HCT116 (cell line): Measurements from ENCODE around the gene GNG12. TPM values are rescaled to one million over a fixed set of nuclear protein-coding genes. Genes with fewer than 3 reads are reported as not detected.

Experiments
- ATAC-seq: fragments of 200-7000 bp; cut with Tn5 transposase; 2 replicates; pipeline ENCODE4 v1.9.1; 2020; ENCODE audit warnings: mild to moderate bottlenecking, moderate library complexity
- BruUV-seq: library from RNA; stranded (reverse); fragments of 400-500 nt; replicated peaks from 2 replicates; lab custom pipeline; 2021; lab: Mats Ljungman, UMichigan
- CTCF ChIA-PET: fragments of 300-600 bp; sonication (Branson Sonifier 250); formaldehyde crosslinking; loops from one replicate; lab custom pipeline; 2021; ENCODE audit warnings: antibody characterized with exemption; lab: Charles Lee
- POLR2A ChIA-PET: fragments of 300-600, 350-600 bp; sonication (Branson Sonifier 250); formaldehyde crosslinking; loops from one replicate; lab custom pipeline; 2021; ENCODE audit warnings: antibody characterized with exemption; lab: Charles Lee
- RAD21 ChIA-PET, 2 experiments: fragments of 300-600 bp; sonication (Branson Sonifier 250); formaldehyde crosslinking; loops; one replicate each; lab custom pipeline; 2023; ENCODE audit warnings: low total read pairs in 2 of 2; ENCODE audit not compliant: uncharacterized antibody in 2 of 2, unreplicated experiment in 2 of 2, low non-redundant PET in 1 of 2; lab: Charles Lee
- DNase-seq: peaks from one replicate; pipeline ENCODE4 v3.0.0-alpha.2; 2010; ENCODE audit warnings: low read depth, low spot score
- H2AFZ ChIP-seq: fragments of 200-600 bp; shearing (Covaris generic), sonication (generic); 2 replicates; pipeline ENCODE4 v1.6.1; 2017; ENCODE audit warnings: low read depth, mixed run types, mixed read lengths, antibody characterized with exemption, low read length; ENCODE audit not compliant: poor library complexity, severe bottlenecking
- H3K27ac ChIP-seq: 2 replicates; pipeline ENCODE4 v1.5.1; 2012; ENCODE audit warnings: low read depth, low read length
- H3K27me3 ChIP-seq: fragments of 200-600 bp; sonication (generic); 2 replicates; pipeline ENCODE4 v1.6.1; 2016; ENCODE audit warnings: mixed run types, low read length, mixed read lengths; ENCODE audit not compliant: insufficient read depth
- H3K36me3 ChIP-seq, 2 experiments: fragments of 200-500 bp in 1 of 2; fragments of 200-600 bp in 1 of 2; sonication (Bioruptor generic) in 1 of 2; sonication (generic) in 1 of 2; 2 replicates each; pipeline versions ENCODE4 v1.5.1 to v1.6.1; 2014 to 2016; ENCODE audit warnings: low read length in 2 of 2, inconsistent platforms in 1 of 2, mixed read lengths in 1 of 2, mixed run types in 1 of 2; ENCODE audit not compliant: insufficient read depth in 2 of 2, control insufficient read depth in 1 of 2
- H3K4me1 ChIP-seq, 2 experiments: fragments of 200-600 bp in 1 of 2; sonication (generic) in 1 of 2; 2 replicates each; pipeline versions ENCODE4 v1.5.1 to v1.6.1; 2012 to 2017; ENCODE audit warnings: low read length in 2 of 2, inconsistent platforms in 1 of 2, mild to moderate bottlenecking in 1 of 2, mixed read lengths in 1 of 2, mixed run types in 1 of 2, moderate library complexity in 1 of 2; ENCODE audit not compliant: insufficient read depth in 2 of 2, control insufficient read depth in 1 of 2
- H3K4me2 ChIP-seq: fragments of 200-600 bp; sonication (generic); 2 replicates; pipeline ENCODE4 v1.6.1; 2017; ENCODE audit warnings: mixed run types, low read length, mixed read lengths
- H3K4me3 ChIP-seq, 2 experiments: fragments of 200-600 bp in 1 of 2; sonication (generic) in 1 of 2; replicated peaks in 1 of 2; 2 replicates each; pipeline ENCODE4 v1.5.1; 2011 to 2016; ENCODE audit warnings: low read length in 2 of 2, control low read depth in 1 of 2, low read depth in 1 of 2, mild to moderate bottlenecking in 1 of 2, mixed read lengths in 1 of 2, mixed run types in 1 of 2
- H3K79me2 ChIP-seq: fragments of 200-600 bp; sonication (generic); 2 replicates; pipeline ENCODE4 v1.6.1; 2017; ENCODE audit warnings: mild to moderate bottlenecking, mixed run types, low read length, moderate library complexity, mixed read lengths; ENCODE audit not compliant: insufficient read depth
- H3K9ac ChIP-seq: fragments of 200-600 bp; sonication (generic); 2 replicates; pipeline ENCODE4 v1.6.1; 2016; ENCODE audit warnings: low read length, mixed read lengths
- H3K9me2 ChIP-seq: fragments of 200-600 bp; sonication (generic), shearing (Covaris generic); 2 replicates; pipeline ENCODE4 v1.6.1; 2017; ENCODE audit warnings: mixed run types, mild to moderate bottlenecking, moderate library complexity; ENCODE audit not compliant: insufficient read depth
- H3K9me3 ChIP-seq, 2 experiments: fragments of 200-500 bp in 1 of 2; fragments of 200-600 bp in 1 of 2; sonication (Bioruptor generic) in 1 of 2; sonication (generic) in 1 of 2; 2 replicates each; pipeline ENCODE4 v1.6.1; 2014 to 2017; ENCODE audit warnings: low read length in 2 of 2, mixed read lengths in 2 of 2, inconsistent platforms in 1 of 2, low read depth in 1 of 2, mild to moderate bottlenecking in 1 of 2, mixed run types in 1 of 2, moderate library complexity in 1 of 2; ENCODE audit not compliant: control insufficient read depth in 1 of 2, insufficient read depth in 1 of 2
- H4K20me1 ChIP-seq: fragments of 200-600 bp; sonication (generic), shearing (Covaris generic); 2 replicates; pipeline ENCODE4 v1.6.1; 2017; ENCODE audit warnings: mixed run types, mild to moderate bottlenecking, moderate library complexity; ENCODE audit not compliant: insufficient read depth
- ELF1 ChIP-seq: IDR thresholded peaks from 2 replicates; pipeline ENCODE4 v1.6.1; 2012; ENCODE audit warnings: low read depth, borderline replicate concordance
- POLR2AphosphoS5 ChIP-seq: IDR thresholded peaks from 2 replicates; pipeline ENCODE4 v1.6.1; 2011; ENCODE audit warnings: mild to moderate bottlenecking, low read depth, low read length, moderate library complexity
- TCF7L2 ChIP-seq: IDR thresholded peaks from 2 replicates; pipeline ENCODE4 v1.7.0; 2011; ENCODE audit warnings: borderline replicate concordance, inconsistent platforms; ENCODE audit not compliant: insufficient read depth, insufficient read length; ENCODE audit errors: extremely low read depth
- ZNF274 ChIP-seq: fragments of 200-500 bp; sonication (Bioruptor generic); IDR thresholded peaks from 2 replicates; pipeline ENCODE4 v1.6.1; 2014; ENCODE audit warnings: mild to moderate bottlenecking, low read depth, low read length, inconsistent platforms
- intact Hi-C: fragments of 100-400 bp; cut with micrococcal nuclease; formaldehyde crosslinking; loops from 2 replicates; pipeline ENCODE4 v1.10.0; 2022
- total RNA-seq: library from RNA; stranded (reverse); gene quantifications from one replicate; pipeline ENCODE4 v1.2.1, GENCODE V29; 2021; ENCODE audit not compliant: unreplicated experiment
- TF ChIP-seq, protein P1 (sequence below): IDR thresholded peaks from 2 replicates; pipeline ENCODE4 v1.6.1; 2011; ENCODE audit warnings: mild to moderate bottlenecking, low read length, moderate library complexity; ENCODE audit not compliant: insufficient replicate concordance; ENCODE audit errors: extremely low read depth

Gene GNG12
- total RNA-seq, 1 experiment from 2014 or later: 49.6 TPM

DNA sequence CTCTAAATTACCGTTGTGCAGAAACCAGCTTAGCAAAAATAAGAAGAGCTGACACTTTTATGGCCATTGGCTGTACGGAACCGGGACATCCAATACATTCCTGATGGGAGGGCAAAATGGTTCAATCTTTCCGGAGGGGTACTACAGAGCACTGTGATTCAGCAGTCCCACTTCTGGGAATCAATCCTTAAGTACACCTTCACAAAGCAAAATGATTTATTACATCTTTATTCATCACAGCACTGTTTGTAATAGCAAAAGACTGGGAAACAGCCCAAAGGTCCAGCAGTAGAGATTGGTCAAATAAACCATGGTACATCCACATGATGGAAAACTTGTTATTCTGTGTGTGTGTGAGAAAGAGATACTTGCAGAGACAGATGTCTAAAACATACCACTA is 9.7 kb downstream of the GNG12 start (continued):
- TF ChIP-seq, protein P1, sequence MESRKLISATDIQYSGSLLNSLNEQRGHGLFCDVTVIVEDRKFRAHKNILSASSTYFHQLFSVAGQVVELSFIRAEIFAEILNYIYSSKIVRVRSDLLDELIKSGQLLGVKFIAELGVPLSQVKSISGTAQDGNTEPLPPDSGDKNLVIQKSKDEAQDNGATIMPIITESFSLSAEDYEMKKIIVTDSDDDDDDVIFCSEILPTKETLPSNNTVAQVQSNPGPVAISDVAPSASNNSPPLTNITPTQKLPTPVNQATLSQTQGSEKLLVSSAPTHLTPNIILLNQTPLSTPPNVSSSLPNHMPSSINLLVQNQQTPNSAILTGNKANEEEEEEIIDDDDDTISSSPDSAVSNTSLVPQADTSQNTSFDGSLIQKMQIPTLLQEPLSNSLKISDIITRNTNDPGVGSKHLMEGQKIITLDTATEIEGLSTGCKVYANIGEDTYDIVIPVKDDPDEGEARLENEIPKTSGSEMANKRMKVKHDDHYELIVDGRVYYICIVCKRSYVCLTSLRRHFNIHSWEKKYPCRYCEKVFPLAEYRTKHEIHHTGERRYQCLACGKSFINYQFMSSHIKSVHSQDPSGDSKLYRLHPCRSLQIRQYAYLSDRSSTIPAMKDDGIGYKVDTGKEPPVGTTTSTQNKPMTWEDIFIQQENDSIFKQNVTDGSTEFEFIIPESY: no peak
- no peak for TF ChIP-seq ZNF274

GRCh38 chr1:67821263-67821662 is 12.0 kb downstream of the GNG12 start:
- H3K4me2 ChIP-seq: no peak overlapping the region
- no peaks in the 10 kb centered on the region for H3K9me2 ChIP-seq
- no peaks in the 10 kb centered on the region for H4K20me1 ChIP-seq
- no peak overlapping the region for H3K9ac ChIP-seq
- peaks cover 3 to 12% of the 10 kb centered on the region in 2 experiments; a peak in 2 of 4 replicates for H3K4me1 ChIP-seq
- no peaks in the 10 kb centered on the region for H3K27me3 ChIP-seq
- no peaks in the 10 kb centered on the region for H3K9me3 ChIP-seq
- no TSS peak for BruUV-seq
- DNase-seq (no peak), ATAC-seq (no peak)
- no peak overlapping the region for H3K27ac ChIP-seq
- ChIA-PET POLR2A (no interaction called here), RAD21 (no interaction called here), CTCF (no interaction called here)
- no peaks in the 10 kb centered on the region for H3K36me3 ChIP-seq
- intact Hi-C loops: no loop called here
- H2AFZ ChIP-seq: no peak overlapping the region
- peaks cover 78% of the 10 kb centered on the region for H3K79me2 ChIP-seq
- TF ChIP-seq ZNF274 (no peak), TCF7L2 (no peak), ELF1 (no peak), POLR2AphosphoS5 (no peak)
- TF ChIP-seq, protein P1: no peak
- H3K4me3 ChIP-seq: no peak overlapping the region
